Astrocyte of the spinal cord (primary cell): ENCODE data around the gene ST3GAL4.

ENCODE experiments used
- DNase-seq: peaks from one replicate; pipeline ENCODE4 v3.0.0; 2011; ENCODE audit warnings: low read depth, low spot score
- H3K4me3 ChIP-seq: 2 replicates; pipeline ENCODE4 v1.5.1; 2011; ENCODE audit warnings: low read depth, mild to moderate bottlenecking, low read length, moderate library complexity
- in situ Hi-C: cut with HindIII; loops from 2 replicates; pipeline ENCODE4 v1.10.0; 2017; ENCODE audit warnings: low sequenced_read_pairs
- TF ChIP-seq, protein P1 (sequence below): IDR thresholded peaks from 2 replicates; pipeline ENCODE4 v1.5.1; 2012; ENCODE audit warnings: low read depth, mild to moderate bottlenecking, low read length, inconsistent platforms

The ST3GAL4 gene

GRCh38 chr11:126339863-126340434, 15.5 kb upstream of the ST3GAL4 start:
- in situ Hi-C loops, result no loop called here
- TF ChIP-seq, protein P1, sequence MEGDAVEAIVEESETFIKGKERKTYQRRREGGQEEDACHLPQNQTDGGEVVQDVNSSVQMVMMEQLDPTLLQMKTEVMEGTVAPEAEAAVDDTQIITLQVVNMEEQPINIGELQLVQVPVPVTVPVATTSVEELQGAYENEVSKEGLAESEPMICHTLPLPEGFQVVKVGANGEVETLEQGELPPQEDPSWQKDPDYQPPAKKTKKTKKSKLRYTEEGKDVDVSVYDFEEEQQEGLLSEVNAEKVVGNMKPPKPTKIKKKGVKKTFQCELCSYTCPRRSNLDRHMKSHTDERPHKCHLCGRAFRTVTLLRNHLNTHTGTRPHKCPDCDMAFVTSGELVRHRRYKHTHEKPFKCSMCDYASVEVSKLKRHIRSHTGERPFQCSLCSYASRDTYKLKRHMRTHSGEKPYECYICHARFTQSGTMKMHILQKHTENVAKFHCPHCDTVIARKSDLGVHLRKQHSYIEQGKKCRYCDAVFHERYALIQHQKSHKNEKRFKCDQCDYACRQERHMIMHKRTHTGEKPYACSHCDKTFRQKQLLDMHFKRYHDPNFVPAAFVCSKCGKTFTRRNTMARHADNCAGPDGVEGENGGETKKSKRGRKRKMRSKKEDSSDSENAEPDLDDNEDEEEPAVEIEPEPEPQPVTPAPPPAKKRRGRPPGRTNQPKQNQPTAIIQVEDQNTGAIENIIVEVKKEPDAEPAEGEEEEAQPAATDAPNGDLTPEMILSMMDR, result no peak
- no peak overlapping the region for H3K4me3 ChIP-seq
- DNase-seq, result no peak

- no peak for DNase-seq
- TF ChIP-seq, protein P1, result no peak
These were observed 14.4 kb upstream of the ST3GAL4 start for GRCh38 chr11:126340960-126341606.

GRCh38 chr11:126341760-126342161, 13.7 kb upstream of the ST3GAL4 start:
- TF ChIP-seq, protein P1, result no peak
- peak; percentile 83 for DNase-seq
- in situ Hi-C loops, result no loop called here
- H3K4me3 ChIP-seq, result no peak overlapping the region

More at GRCh38 chr11:126340960-126341606, 14.4 kb upstream of the ST3GAL4 start:
- in situ Hi-C loops, result no loop called here
- no peak overlapping the region for H3K4me3 ChIP-seq

DNA sequence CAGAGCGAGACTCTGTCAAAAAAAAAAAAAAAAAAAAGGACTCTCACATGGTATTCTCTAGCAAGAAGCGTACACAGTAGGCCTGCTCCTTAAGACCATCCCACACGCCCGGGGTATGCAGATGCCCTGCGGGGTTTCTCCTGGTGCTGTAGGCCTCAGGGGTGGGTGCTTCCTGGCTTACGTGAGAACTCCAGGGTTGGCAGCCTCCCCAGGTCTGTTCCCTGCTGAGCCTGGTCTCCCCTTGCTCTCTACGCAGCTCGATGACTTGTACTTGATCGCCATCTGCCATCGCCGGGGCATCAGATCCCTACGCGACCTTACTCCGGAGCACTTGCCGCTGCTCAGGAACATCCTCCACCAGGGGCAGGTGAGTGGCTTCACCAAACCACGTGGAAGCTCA, 12.4 kb upstream of the ST3GAL4 start:
- in situ Hi-C loops, result no loop called here
- no peak overlapping the region for H3K4me3 ChIP-seq
- TF ChIP-seq, protein P1, result no peak
- no peak for DNase-seq

GRCh38 chr11:126344141-126345080, 11.1 kb upstream of the ST3GAL4 start:
- H3K4me3 ChIP-seq, result no peak overlapping the region
- in situ Hi-C loops, result no loop called here
- DNase-seq, result no peak
- TF ChIP-seq, protein P1, result no peak

- no peak overlapping the region for H3K4me3 ChIP-seq
- no peak for DNase-seq
- TF ChIP-seq, protein P1, result no peak
- in situ Hi-C loops, result no loop called here
These were observed 10.2 kb upstream of the ST3GAL4 start for GRCh38 chr11:126345283-126345682.
